ENCODE measurements around the gene ENGASE.

ENGASE gene

GRCh38 chr17:79039886-79040285 lies 34.7 kb upstream of the ENGASE start:
- no peak for DNase-seq (ENCODE audit: low read depth in 2 of 2)

- no peak for DNase-seq (ENCODE audit: low read depth in 2 of 2)
Measured at GRCh38 chr17:79041041-79041570, 33.5 kb upstream of the ENGASE start.

DNA sequence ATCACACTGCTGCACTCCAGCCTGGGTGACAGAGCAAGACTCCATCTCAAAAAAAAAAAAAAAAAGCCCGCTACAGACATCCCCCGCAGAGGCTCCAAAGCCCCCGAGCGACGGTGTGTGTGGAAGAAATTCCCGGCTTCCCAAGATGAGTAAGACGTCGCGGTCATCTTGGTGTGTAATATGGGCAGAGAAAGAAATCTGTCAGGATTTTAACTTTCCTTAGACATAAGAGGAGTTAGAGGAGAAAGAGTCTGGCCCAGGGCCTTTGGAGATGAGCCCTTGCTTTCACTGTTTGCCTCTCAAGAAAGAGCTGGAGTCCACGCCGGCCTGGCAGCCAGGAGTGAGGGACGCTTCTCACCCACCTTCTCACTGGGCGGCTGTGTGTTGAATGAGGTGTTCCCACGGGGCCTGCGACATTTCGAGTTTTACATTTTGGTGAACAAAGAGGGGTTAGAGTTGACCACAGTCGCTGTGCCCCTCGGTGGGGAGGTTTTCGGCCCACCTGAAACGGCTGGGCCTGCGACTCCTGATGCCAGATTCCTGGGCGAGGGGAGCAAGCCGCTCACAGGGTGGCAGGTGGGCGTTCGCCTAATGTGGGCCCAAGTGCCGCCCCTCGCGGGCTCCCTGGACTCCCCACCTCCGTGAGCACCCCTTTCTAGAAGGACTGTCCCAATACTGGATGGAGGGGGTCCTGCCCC lies 32.8 kb upstream of the ENGASE start:
- DNase-seq (ENCODE audit: low read depth in 2 of 2): no peak

DNA sequence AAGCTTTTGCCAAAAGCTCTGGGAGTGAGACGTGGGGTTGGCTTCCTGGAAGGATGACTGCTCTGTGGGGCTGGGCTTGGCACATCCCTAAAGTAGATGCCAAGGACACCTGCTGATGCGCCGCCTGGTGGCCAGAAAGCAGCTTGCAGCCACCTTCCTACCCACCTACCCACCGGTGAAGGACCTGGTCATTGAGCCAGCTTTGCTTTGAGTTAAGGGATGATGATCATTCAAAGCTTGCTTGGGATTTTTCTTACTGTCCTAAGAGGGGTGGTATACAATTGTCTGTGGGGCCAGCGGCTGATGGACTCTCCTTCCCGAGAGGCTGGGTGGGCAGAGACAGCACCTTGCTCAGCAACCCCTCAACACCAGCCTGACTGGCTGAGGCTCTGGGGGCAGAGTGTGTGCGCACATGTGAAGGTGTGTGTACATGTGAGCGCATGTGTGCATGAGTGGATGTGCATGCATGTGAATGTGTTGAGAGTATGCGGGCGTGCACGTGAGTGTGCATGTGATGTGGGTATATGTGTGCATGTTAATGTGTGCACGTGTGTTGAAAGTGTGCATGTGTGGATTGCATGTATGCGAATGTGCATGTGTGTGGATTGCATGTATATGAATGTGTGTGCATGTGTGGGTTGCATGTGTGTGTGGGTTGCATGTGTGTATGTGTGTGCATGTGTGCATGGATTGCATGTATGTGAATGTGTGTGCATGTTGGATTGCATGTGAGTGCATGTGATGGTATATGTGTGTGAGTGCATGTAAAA lies 32.0 kb upstream of the ENGASE start:
- peak; percentile 41 to 59 for DNase-seq (ENCODE audit: low read depth in 2 of 2)

DNA sequence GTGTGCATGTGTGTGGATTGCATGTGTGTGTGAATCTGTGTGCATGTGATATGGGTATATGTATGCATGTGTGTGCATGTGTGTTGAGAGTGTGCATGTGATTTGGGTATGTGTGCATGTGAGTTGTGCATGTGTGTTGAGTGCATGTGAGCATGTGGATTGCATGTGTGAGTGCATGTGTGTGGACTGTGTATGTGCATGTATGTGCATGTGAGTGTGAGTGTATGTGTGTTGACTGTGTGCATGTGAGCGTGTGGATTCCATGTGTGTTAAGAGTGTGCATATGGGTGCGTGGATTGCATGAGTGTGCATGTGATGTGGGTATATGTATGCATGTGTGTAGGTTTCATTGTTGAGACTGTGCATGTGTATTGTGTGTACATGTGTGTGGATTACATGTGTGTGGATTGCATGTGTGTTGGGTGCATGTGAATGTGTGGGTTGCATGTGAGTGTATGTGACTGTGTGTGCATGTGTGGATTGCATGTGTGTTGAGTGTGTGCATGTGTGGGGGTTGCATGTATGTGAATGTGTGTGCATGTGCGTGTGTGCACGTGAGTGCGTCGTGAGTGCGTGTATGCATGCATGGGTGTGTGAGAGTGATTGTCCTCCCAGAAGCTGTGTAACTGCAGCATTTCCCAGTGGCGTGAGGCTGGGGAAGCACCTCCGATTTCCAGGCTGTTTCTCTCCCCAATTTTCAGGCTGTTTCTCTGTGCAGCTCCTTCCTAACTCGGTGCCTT lies 31.3 kb upstream of the ENGASE start:
- no peak for DNase-seq (ENCODE audit: low read depth in 2 of 2)

DNA sequence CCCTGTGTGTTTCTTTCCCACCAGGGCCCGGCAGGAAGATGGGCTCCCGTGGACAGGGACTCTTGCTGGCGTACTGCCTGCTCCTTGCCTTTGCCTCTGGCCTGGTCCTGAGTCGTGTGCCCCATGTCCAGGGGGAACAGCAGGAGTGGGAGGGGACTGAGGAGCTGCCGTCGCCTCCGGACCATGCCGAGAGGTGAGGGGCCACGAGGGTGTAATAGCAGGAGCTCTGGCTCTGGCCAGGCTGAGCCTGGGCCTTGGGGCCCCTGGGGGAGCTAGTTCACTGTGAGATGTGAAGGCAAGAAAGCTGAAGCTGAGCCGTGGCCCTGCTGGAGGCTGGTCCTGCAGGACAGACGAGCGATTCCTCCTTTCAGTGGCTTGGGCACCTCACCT lies 30.7 kb upstream of the ENGASE start:
- no peak for DNase-seq (ENCODE audit: low read depth in 2 of 2)

- DNase-seq (ENCODE audit: low read depth in 2 of 2): no peak
Measured at GRCh38 chr17:79044462-79044861, 30.2 kb upstream of the ENGASE start.

- DNase-seq (ENCODE audit: low read depth in 2 of 2): no peak
Measured at GRCh38 chr17:79045001-79045729, 29.5 kb upstream of the ENGASE start.

DNA sequence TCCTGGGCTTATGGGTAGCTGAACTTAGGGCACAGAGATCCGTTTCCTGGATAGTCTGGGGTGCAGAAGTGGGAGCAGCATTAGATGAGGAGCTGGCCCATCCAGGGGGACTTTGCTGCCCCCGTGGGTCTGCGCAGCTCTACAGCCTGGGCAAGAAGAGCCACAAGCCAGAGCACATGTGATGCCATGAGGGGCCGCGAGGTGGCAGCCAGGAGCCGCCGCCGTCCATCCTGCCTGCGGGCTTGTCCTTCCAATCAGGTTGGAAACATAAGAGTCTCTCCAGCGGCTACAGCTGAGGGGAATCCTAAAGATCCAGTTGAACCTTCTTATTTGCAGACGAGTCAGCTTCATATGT lies 28.8 kb upstream of the ENGASE start:
- peak; percentile 19 to 40 for DNase-seq (ENCODE audit: low read depth in 2 of 2)

- DNase-seq (ENCODE audit: low read depth in 2 of 2): no peak
Measured at GRCh38 chr17:79046197-79046915, 28.3 kb upstream of the ENGASE start.

DNA sequence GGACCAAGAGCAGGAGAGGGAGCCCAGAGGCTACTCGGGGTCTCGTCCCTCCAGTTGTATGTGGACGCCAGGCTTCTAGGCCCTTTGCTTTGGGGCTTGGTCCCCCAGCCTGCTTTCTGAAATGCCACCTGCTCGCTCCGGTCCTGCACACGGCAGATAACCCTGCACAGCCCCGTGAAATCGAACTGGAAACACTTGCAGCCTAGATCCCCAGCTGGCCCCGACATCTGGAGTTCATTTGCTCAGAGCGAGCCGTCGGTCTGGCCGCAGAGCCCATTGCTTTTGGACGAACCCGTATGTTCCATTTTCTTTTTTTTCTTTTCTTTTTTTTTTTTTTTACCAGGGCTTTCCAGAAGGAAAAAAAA lies 27.7 kb upstream of the ENGASE start:
- no peak for DNase-seq (ENCODE audit: low read depth in 2 of 2)

DNA sequence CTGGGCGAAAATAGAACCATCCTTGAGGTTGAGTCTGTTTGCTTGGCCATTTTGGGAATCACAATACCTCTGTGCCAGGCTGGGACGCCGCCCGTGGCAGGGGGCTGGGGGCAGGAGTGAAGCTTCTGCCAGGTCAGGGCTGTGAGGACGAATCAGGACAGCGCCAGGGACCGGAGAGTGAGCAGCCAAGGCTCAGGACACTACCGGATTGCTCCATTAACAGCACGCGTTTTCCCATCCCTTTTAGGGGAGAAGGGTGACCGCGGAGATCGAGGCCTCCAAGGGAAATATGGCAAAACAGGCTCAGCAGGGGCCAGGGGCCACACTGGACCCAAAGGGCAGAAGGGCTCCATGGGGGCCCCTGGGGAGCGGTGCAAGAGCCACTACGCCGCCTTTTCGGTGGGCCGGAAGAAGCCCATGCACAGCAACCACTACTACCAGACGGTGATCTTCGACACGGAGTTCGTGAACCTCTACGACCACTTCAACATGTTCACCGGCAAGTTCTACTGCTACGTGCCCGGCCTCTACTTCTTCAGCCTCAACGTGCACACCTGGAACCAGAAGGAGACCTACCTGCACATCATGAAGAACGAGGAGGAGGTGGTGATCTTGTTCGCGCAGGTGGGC lies 27.2 kb upstream of the ENGASE start:
- DNase-seq (ENCODE audit: low read depth in 2 of 2): no peak

DNA sequence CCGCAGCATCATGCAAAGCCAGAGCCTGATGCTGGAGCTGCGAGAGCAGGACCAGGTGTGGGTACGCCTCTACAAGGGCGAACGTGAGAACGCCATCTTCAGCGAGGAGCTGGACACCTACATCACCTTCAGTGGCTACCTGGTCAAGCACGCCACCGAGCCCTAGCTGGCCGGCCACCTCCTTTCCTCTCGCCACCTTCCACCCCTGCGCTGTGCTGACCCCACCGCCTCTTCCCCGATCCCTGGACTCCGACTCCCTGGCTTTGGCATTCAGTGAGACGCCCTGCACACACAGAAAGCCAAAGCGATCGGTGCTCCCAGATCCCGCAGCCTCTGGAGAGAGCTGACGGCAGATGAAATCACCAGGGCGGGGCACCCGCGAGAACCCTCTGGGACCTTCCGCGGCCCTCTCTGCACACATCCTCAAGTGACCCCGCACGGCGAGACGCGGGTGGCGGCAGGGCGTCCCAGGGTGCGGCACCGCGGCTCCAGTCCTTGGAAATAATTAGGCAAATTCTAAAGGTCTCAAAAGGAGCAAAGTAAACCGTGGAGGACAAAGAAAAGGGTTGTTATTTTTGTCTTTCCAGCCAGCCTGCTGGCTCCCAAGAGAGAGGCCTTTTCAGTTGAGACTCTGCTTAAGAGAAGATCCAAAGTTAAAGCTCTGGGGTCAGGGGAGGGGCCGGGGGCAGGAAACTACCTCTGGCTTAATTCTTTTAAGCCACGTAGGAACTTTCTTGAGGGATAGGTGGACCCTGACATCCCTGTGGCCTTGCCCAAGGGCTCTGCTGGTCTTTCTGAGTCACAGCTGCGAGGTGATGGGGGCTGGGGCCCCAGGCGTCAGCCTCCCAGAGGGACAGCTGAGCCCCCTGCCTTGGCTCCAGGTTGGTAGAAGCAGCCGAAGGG lies 26.4 kb upstream of the ENGASE start:
- no peak for DNase-seq (ENCODE audit: low read depth in 2 of 2)

DNA sequence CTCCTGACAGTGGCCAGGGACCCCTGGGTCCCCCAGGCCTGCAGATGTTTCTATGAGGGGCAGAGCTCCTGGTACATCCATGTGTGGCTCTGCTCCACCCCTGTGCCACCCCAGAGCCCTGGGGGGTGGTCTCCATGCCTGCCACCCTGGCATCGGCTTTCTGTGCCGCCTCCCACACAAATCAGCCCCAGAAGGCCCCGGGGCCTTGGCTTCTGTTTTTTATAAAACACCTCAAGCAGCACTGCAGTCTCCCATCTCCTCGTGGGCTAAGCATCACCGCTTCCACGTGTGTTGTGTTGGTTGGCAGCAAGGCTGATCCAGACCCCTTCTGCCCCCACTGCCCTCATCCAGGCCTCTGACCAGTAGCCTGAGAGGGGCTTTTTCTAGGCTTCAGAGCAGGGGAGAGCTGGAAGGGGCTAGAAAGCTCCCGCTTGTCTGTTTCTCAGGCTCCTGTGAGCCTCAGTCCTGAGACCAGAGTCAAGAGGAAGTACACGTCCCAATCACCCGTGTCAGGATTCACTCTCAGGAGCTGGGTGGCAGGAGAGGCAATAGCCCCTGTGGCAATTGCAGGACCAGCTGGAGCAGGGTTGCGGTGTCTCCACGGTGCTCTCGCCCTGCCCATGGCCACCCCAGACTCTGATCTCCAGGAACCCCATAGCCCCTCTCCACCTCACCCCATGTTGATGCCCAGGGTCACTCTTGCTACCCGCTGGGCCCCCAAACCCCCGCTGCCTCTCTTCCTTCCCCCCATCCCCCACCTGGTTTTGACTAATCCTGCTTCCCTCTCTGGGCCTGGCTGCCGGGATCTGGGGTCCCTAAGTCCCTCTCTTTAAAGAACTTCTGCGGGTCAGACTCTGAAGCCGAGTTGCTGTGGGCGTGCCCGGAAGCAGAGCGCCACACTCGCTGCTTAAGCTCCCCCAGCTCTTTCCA lies 25.5 kb upstream of the ENGASE start:
- DNase-seq (ENCODE audit: low read depth in 2 of 2): no peak

DNA sequence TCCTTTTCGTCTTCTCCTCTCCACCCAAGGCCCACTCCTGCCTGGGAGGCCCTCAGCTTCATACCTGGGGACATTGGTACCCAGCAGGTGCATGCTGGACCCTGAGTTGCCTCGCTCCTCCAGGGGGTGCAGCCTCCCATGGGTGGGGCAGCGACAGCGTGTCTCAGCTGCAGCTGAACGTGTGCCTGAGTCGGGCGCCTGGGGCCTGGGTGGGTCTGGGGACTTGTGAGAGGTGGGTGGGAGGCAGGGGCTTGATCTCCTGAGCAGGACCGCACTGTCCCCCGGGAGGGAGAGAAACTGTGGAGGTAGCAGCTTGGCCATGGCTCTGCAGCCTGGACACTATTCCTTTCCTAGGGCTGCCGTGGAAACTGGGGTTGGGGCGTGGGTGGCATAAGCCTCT lies 24.8 kb upstream of the ENGASE start:
- DNase-seq (ENCODE audit: low read depth in 2 of 2): no peak

DNA sequence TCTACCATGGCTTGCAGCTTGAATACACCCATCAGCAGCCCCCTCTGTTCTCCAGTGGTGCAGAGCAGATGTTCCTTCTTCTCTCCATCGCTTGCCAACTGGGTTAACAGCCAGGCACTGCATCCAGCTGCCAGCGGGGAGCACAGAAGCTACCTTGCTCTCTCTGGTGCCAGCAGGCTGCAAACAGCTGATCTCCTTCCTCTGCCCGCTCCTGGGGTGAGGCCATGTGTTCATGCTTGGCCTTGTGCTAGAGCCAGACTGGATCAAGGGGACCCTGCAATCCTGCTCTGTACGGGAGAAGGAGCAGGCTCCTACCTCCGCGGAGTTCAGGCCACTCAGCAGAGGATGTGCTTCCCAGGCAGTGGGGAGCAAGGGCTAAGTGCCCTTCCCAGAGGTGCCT lies 24.1 kb upstream of the ENGASE start:
- DNase-seq (ENCODE audit: low read depth in 2 of 2): no peak

DNA sequence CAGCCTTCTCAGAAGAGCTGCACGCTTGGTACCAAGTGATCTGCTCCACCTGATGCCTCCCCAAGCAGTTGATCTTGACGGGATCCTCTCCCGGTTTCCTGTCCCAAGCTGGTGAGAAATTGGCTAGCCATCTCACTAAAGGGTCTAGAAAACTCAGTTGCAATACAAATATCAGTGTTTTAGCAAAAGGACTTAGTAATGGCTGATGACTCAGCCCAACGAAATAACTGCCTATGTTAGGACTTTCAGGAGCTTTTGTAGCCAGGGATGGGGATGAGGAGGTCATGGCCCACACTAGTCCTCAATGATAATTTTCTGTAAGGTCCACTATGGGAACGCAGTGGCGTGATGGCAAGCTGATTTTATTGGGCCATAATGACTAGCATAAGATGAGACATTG lies 23.3 kb upstream of the ENGASE start:
- DNase-seq (ENCODE audit: low read depth in 2 of 2): no peak

DNA sequence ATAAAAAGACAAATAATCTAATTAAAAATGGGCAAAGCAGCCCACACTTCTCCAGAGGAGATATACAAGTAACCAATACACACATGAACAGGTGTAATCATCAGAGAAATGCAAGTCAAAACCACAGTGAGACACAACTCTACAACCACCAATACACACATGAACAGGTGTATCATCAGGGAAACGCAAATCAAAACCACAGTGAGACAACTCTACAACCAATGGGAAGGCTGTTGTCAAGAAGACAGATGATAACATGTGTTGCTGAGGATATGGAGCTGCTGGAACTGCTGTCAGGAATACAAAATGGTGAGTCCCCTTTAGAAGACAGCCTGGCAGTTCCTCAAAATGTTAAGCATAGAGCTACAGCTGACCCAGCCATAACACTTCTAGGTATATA lies 22.5 kb upstream of the ENGASE start:
- no peak for DNase-seq (ENCODE audit: low read depth in 2 of 2)
